ENCODE measurements around the gene ANGPTL4. TPM values are rescaled to one million over a fixed set of nuclear protein-coding genes. Genes with fewer than 3 reads are reported as not detected.

Gene ANGPTL4
- total and polyA plus RNA-seq, 2 donors (not counting 1 experiment from before 2014, with no cell fraction given): not detected

DNA sequence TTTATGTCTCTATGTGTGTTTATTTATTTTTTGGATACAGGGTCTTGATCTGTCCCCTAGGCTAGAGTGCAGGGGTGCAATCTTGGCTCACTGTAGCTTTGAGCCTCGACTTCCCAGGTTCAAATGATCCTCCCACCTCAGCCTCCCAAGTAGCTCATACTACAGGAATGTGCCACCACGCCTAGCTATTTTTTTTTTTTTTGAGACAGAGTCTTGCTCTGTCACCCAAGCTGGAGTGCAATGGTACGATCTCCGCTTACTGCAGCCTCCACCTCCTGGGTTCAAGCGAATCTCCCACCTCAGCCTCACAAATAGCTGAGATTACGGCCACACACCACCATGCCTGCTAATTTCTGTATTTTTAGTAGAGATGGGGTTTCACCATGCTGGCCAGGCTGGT, 5.0 kb upstream of the ANGPTL4 start:
- no peak overlapping the region for H3K27ac ChIP-seq (ENCODE audit: low read length in 2 of 2)
- no peaks in the 10 kb centered on the region for H3K36me3 ChIP-seq (replicated peaks in 1 of 2; ENCODE audit: control extremely low read depth in 1 of 2, control insufficient read depth in 1 of 2, extremely low read depth in 1 of 2, insufficient read depth in 2 of 2, low read length in 1 of 2)
- intact Hi-C loops (cut with micrococcal nuclease): no loop called here
- H3K9me3 ChIP-seq (ENCODE audit: control extremely low read depth in 1 of 3, control insufficient read depth in 2 of 3, insufficient read depth in 1 of 3, low read length in 2 of 3): peaks cover 0 to 3% (median 0%) of the 10 kb centered on the region in 3 donors
- no peak overlapping the region for H3K4me3 ChIP-seq (ENCODE audit: control extremely low read depth in 1 of 5, extremely low read depth in 1 of 5, insufficient read depth in 1 of 5, low read depth in 2 of 5, low read length in 4 of 5)
- H3K27me3 ChIP-seq (replicated peaks in 1 of 4; ENCODE audit: control extremely low read depth in 1 of 4, control insufficient read depth in 3 of 4, insufficient read depth in 4 of 4, low read length in 3 of 4): peaks cover 0 to 26% (median 9%) of the 10 kb centered on the region in 4 experiments
- Mint-ChIP-seq H3K4me1 (peaks cover 8% of the 10 kb centered on the region), H3K9me3 (ENCODE audit: insufficient read depth) (peaks cover 3% of the 10 kb centered on the region), H3K27me3 (peaks cover 28% of the 10 kb centered on the region), H3K4me3 (no peak overlapping the region), H3K27ac (no peak overlapping the region)
- TF ChIP-seq, protein P1, sequence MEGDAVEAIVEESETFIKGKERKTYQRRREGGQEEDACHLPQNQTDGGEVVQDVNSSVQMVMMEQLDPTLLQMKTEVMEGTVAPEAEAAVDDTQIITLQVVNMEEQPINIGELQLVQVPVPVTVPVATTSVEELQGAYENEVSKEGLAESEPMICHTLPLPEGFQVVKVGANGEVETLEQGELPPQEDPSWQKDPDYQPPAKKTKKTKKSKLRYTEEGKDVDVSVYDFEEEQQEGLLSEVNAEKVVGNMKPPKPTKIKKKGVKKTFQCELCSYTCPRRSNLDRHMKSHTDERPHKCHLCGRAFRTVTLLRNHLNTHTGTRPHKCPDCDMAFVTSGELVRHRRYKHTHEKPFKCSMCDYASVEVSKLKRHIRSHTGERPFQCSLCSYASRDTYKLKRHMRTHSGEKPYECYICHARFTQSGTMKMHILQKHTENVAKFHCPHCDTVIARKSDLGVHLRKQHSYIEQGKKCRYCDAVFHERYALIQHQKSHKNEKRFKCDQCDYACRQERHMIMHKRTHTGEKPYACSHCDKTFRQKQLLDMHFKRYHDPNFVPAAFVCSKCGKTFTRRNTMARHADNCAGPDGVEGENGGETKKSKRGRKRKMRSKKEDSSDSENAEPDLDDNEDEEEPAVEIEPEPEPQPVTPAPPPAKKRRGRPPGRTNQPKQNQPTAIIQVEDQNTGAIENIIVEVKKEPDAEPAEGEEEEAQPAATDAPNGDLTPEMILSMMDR (IDR thresholded peaks at IDR 0.05): no peak
- TF ChIP-seq EZH2 (IDR thresholded peaks at IDR 0.05; ENCODE audit: borderline replicate concordance, insufficient read depth, low read depth, low read length, poor library complexity, severe bottlenecking): no peak
- no peak for ATAC-seq (ENCODE audit: low read depth)
- H4K20me1 ChIP-seq (ENCODE audit: control insufficient read depth, insufficient read depth, low read length, poor library complexity, severe bottlenecking): no peaks in the 10 kb centered on the region
- H3K9ac ChIP-seq (ENCODE audit: low read length): no peak overlapping the region
- peaks cover 9 to 12% of the 10 kb centered on the region in 2 donors for H3K4me1 ChIP-seq (ENCODE audit: control insufficient read depth in 2 of 2, insufficient read depth in 2 of 2, low read length in 2 of 2)
- H3K79me2 ChIP-seq (ENCODE audit: control insufficient read depth, insufficient read depth, low read length): no peaks in the 10 kb centered on the region
- H3K4me2 ChIP-seq (replicated peaks; ENCODE audit: low read depth, low read length, poor library complexity, severe bottlenecking): no peak overlapping the region
- WGBS (ENCODE audit: insufficient coverage): 93% methylated on average over 5 of the region's 6 CpGs
- H2AFZ ChIP-seq (ENCODE audit: insufficient read depth, low read depth, low read length, poor library complexity, severe bottlenecking): no peak overlapping the region
- no peak for DNase-seq
- ChIA-PET POLR2A (no interaction called here), CTCF (interaction anchor here (0.9 kb wide), 1 partner anchor 25 kb away, joined by 5 read pairs; no protein-coding TSS in a partner anchor)

DNA sequence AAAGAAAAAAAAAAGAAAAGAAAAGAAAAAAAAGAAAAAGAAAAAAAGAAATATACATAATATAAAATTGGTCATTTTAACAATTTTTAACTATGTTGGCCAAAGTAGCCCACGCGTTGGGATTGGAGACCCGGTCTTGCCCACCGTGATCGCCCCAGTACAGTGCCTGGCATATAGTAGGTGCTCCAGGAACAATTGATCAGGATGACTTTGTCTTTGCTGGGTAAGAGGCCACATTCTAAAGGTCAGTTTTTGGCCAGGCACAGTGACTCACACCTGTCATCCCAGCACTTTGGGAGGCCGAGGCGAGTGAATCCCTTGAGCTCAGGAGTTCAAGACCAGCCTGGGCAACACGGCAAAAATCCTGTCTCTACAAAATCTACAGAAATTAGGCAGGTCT, 3.8 kb upstream of the ANGPTL4 start:
- no peaks in the 10 kb centered on the region for H4K20me1 ChIP-seq (ENCODE audit: control insufficient read depth, insufficient read depth, low read length, poor library complexity, severe bottlenecking)
- DNase-seq (no peak), ATAC-seq (ENCODE audit: low read depth) (no peak)
- H3K9me3 ChIP-seq (ENCODE audit: control extremely low read depth in 1 of 3, control insufficient read depth in 2 of 3, insufficient read depth in 1 of 3, low read length in 2 of 3): peaks cover 0 to 5% (median 0%) of the 10 kb centered on the region in 3 donors
- H3K4me3 Mint-ChIP-seq: no peak overlapping the region
- H3K4me3 ChIP-seq (ENCODE audit: control extremely low read depth in 1 of 5, extremely low read depth in 1 of 5, insufficient read depth in 1 of 5, low read depth in 2 of 5, low read length in 4 of 5): no peak overlapping the region
- ChIA-PET POLR2A (interaction anchor here (0.6 kb wide), 1 partner anchor 9 kb away, joined by 5 read pairs; no protein-coding TSS in a partner anchor), CTCF (interaction anchor here (1.1 kb wide), 1 partner anchor 187 kb away, joined by 3 read pairs; no protein-coding TSS in a partner anchor)
- no peak overlapping the region for H3K4me2 ChIP-seq (replicated peaks; ENCODE audit: low read depth, low read length, poor library complexity, severe bottlenecking)
- peaks cover 10% of the 10 kb centered on the region for H3K4me1 Mint-ChIP-seq
- no peak overlapping the region for H3K9ac ChIP-seq (ENCODE audit: low read length)
- H3K79me2 ChIP-seq (ENCODE audit: control insufficient read depth, insufficient read depth, low read length): no peaks in the 10 kb centered on the region
- TF ChIP-seq EZH2 (IDR thresholded peaks at IDR 0.05; ENCODE audit: borderline replicate concordance, insufficient read depth, low read depth, low read length, poor library complexity, severe bottlenecking): no peak
- TF ChIP-seq, protein P1 (IDR thresholded peaks at IDR 0.05): no peak
- peaks cover 15 to 16% of the 10 kb centered on the region in 2 donors for H3K4me1 ChIP-seq (ENCODE audit: control insufficient read depth in 2 of 2, insufficient read depth in 2 of 2, low read length in 2 of 2)
- no peaks in the 10 kb centered on the region for H3K36me3 ChIP-seq (replicated peaks in 1 of 2; ENCODE audit: control extremely low read depth in 1 of 2, control insufficient read depth in 1 of 2, extremely low read depth in 1 of 2, insufficient read depth in 2 of 2, low read length in 1 of 2)
- no peak overlapping the region for H3K27ac Mint-ChIP-seq
- peaks cover 0 to 28% (median 9%) of the 10 kb centered on the region in 4 experiments for H3K27me3 ChIP-seq (replicated peaks in 1 of 4; ENCODE audit: control extremely low read depth in 1 of 4, control insufficient read depth in 3 of 4, insufficient read depth in 4 of 4, low read length in 3 of 4)
- no peak overlapping the region for H3K27ac ChIP-seq (ENCODE audit: low read length in 2 of 2)
- WGBS (ENCODE audit: insufficient coverage): 93% methylated on average over 6 of the region's 8 CpGs
- intact Hi-C loops (cut with micrococcal nuclease): no loop called here
- H3K9me3 Mint-ChIP-seq (ENCODE audit: insufficient read depth): peaks cover 3% of the 10 kb centered on the region
- H3K27me3 Mint-ChIP-seq: peaks cover 30% of the 10 kb centered on the region
- no peak overlapping the region for H2AFZ ChIP-seq (ENCODE audit: insufficient read depth, low read depth, low read length, poor library complexity, severe bottlenecking)

Measured in B cell (primary cell).